DMS153 treated with DMSO at 0.1 percent for 48 hours (cell line): ENCODE measurements around the gene PPP1R9B.

Experiments used
- DNase-seq: peaks from one replicate; lab custom pipeline; 2025; ENCODE audit not compliant: unreplicated experiment; lab: John Stamatoyannopoulos, UW

Gene PPP1R9B

GRCh38 chr17:50150354-50151040 is at the start of gene PPP1R9B:
Gene PPP1R9B (minus strand): TSS chr17:50150677. CDS start chr17:50150513, 164 bp downstream.
- no peak for DNase-seq

GRCh38 chr17:50199803-50200456 is 49.5 kb upstream of the PPP1R9B start:
- peak; percentile 35 for DNase-seq

- no peak for DNase-seq
These were observed 48.8 kb upstream of the PPP1R9B start for GRCh38 chr17:50199211-50199802.

GRCh38 chr17:50198026-50198669 is 47.7 kb upstream of the PPP1R9B start:
- peak; percentile 1 for DNase-seq

GRCh38 chr17:50196826-50197225 is 46.3 kb upstream of the PPP1R9B start:
- no peak for DNase-seq

GRCh38 chr17:50196036-50196435 is 45.6 kb upstream of the PPP1R9B start:
- DNase-seq = no peak

- no peak for DNase-seq
These were observed 44.7 kb upstream of the PPP1R9B start for GRCh38 chr17:50194934-50195865.

- DNase-seq = no peak
These were observed 43.9 kb upstream of the PPP1R9B start for GRCh38 chr17:50194140-50194933.

- DNase-seq = no peak
These were observed 42.3 kb upstream of the PPP1R9B start for GRCh38 chr17:50192618-50193291.

GRCh38 chr17:50192144-50192617 is 41.7 kb upstream of the PPP1R9B start:
- DNase-seq = no peak

GRCh38 chr17:50191359-50192143 is 41.1 kb upstream of the PPP1R9B start:
- DNase-seq = no peak

GRCh38 chr17:50190603-50191358 is 40.3 kb upstream of the PPP1R9B start:
- no peak for DNase-seq

GRCh38 chr17:50190293-50190602 is 39.8 kb upstream of the PPP1R9B start:
- no peak for DNase-seq

- DNase-seq = no peak
These were observed 39.2 kb upstream of the PPP1R9B start for GRCh38 chr17:50189550-50190292.

GRCh38 chr17:50188921-50189549 is 38.6 kb upstream of the PPP1R9B start:
- DNase-seq = no peak

GRCh38 chr17:50188531-50188920 is 38.0 kb upstream of the PPP1R9B start:
- DNase-seq = no peak
